HG02870 (cell line): Measurements from ENCODE around the gene USP17L12.
"Not testable (repeated sequence)": the region's sequence is repeated elsewhere in the genome, so short reads cannot be mapped to it uniquely, and the experiment has no call there.

Source experiments
- ATAC-seq: cut with Tn5 transposase; IDR thresholded peaks from one replicate; pipeline ENCODE4 v1.9.1; 2021; ENCODE audit warnings: mild to moderate bottlenecking, moderate library complexity; ENCODE audit not compliant: unreplicated experiment

Gene USP17L12

GRCh38 chr4:9219852-9220251 lies at the start of gene USP17L12:
Gene USP17L12, plus strand, starts transcription at chr4:9220152. Its CDS starts 0 bp downstream, at chr4:9220152.
- not testable (repeated sequence) for ATAC-seq

- ATAC-seq: not testable (repeated sequence)
Measured at GRCh38 chr4:9210357-9210756, 9.6 kb upstream of the USP17L12 start, which contains the start of gene USP17L10. Gene USP17L10, plus strand, starts transcription at chr4:9210657. Its CDS starts 0 bp downstream, at chr4:9210657.

- not testable (repeated sequence) for ATAC-seq
Measured at GRCh38 chr4:9214701-9215100, 5.3 kb upstream of the USP17L12 start.

- not testable (repeated sequence) for ATAC-seq
Measured at GRCh38 chr4:9215105-9215504, 4.8 kb upstream of the USP17L12 start, which contains the start of gene USP17L11. Gene USP17L11, plus strand, starts transcription at chr4:9215405. Its CDS starts 0 bp downstream, at chr4:9215405.

GRCh38 chr4:9224596-9224995 lies 4.6 kb downstream of the USP17L12 start, which contains the start of gene USP17L13:
Gene USP17L13, plus strand, starts transcription at chr4:9224896. Its CDS starts 0 bp downstream, at chr4:9224896.
- not testable (repeated sequence) for ATAC-seq

- ATAC-seq: not testable (repeated sequence)
Measured at GRCh38 chr4:9230249-9230648, 10.3 kb downstream of the USP17L12 start.

- not testable (repeated sequence) for ATAC-seq
Measured at GRCh38 chr4:9234085-9234484, 14.1 kb downstream of the USP17L12 start, which contains the start of gene USP17L15. Gene USP17L15, plus strand, starts transcription at chr4:9234385. Its CDS starts 0 bp downstream, at chr4:9234385.

- not testable (repeated sequence) for ATAC-seq
Measured at GRCh38 chr4:9238461-9238860, 18.5 kb downstream of the USP17L12 start.

GRCh38 chr4:9243579-9243978 lies 23.6 kb downstream of the USP17L12 start, which contains the start of gene USP17L17:
Gene USP17L17, plus strand, starts transcription at chr4:9243879. Its CDS starts 0 bp downstream, at chr4:9243879.
- not testable (repeated sequence) for ATAC-seq

GRCh38 chr4:9247953-9248680 lies 28.2 kb downstream of the USP17L12 start, which contains the start of gene USP17L18:
Gene USP17L18, plus strand, starts transcription at chr4:9248630. Its CDS starts 0 bp downstream, at chr4:9248630.
- not testable (repeated sequence) for ATAC-seq

GRCh38 chr4:9253078-9253477 lies 33.1 kb downstream of the USP17L12 start, which contains the start of gene USP17L19:
Gene USP17L19, plus strand, starts transcription at chr4:9253378. Its CDS starts 0 bp downstream, at chr4:9253378.
- ATAC-seq: not testable (repeated sequence)

GRCh38 chr4:9257824-9258223 lies 37.9 kb downstream of the USP17L12 start, which contains the start of gene USP17L20:
Gene USP17L20, plus strand, starts transcription at chr4:9258124. Its CDS starts 0 bp downstream, at chr4:9258124.
- not testable (repeated sequence) for ATAC-seq

GRCh38 chr4:9262572-9262971 lies 42.6 kb downstream of the USP17L12 start, which contains the start of gene USP17L21:
Gene USP17L21, plus strand, starts transcription at chr4:9262872. Its CDS starts 0 bp downstream, at chr4:9262872.
- not testable (repeated sequence) for ATAC-seq

- ATAC-seq: not testable (repeated sequence)
Measured at GRCh38 chr4:9267319-9267718, 47.4 kb downstream of the USP17L12 start, which contains the start of gene USP17L22. Gene USP17L22, plus strand, starts transcription at chr4:9267619. Its CDS starts 0 bp downstream, at chr4:9267619.
